HG03565 (cell line): ENCODE measurements around the gene AKR1B15.
"Not testable (repeated sequence)": the region's sequence is repeated elsewhere in the genome, so short reads cannot be mapped to it uniquely, and the experiment has no call there.

ENCODE experiments used
- ATAC-seq: cut with Tn5 transposase; IDR thresholded peaks from one replicate; pipeline ENCODE4 v1.9.1; 2021; ENCODE audit warnings: mild to moderate bottlenecking, moderate library complexity; ENCODE audit not compliant: unreplicated experiment

AKR1B15 gene

GRCh38 chr7:134548877-134549276, at the start of gene AKR1B15:
AKR1B15 (plus strand) TSS chr7:134549110; CDS start chr7:134564620, 15,510 bp downstream.
- ATAC-seq = peak; percentile 86

GRCh38 chr7:134500406-134500805, 48.5 kb upstream of the AKR1B15 start:
- no peak for ATAC-seq

GRCh38 chr7:134500982-134501381, 47.9 kb upstream of the AKR1B15 start:
- ATAC-seq = no peak

GRCh38 chr7:134502463-134503371, 46.2 kb upstream of the AKR1B15 start:
- ATAC-seq = no peak

GRCh38 chr7:134504660-134505164, 44.2 kb upstream of the AKR1B15 start:
- no peak for ATAC-seq

GRCh38 chr7:134505856-134506255, 43.1 kb upstream of the AKR1B15 start:
- no peak for ATAC-seq

- ATAC-seq = no peak
Measured at GRCh38 chr7:134509010-134509409, 39.9 kb upstream of the AKR1B15 start.

- no peak for ATAC-seq
Measured at GRCh38 chr7:134510646-134511045, 38.3 kb upstream of the AKR1B15 start.

GRCh38 chr7:134512271-134512670, 36.6 kb upstream of the AKR1B15 start:
- no peak for ATAC-seq

GRCh38 chr7:134513169-134513752, 35.6 kb upstream of the AKR1B15 start:
- ATAC-seq = no peak

GRCh38 chr7:134514106-134514505, 34.8 kb upstream of the AKR1B15 start:
- ATAC-seq = no peak

GRCh38 chr7:134514663-134515062, 34.2 kb upstream of the AKR1B15 start:
- no peak for ATAC-seq

- ATAC-seq = no peak
Measured at GRCh38 chr7:134515569-134516468, 33.1 kb upstream of the AKR1B15 start.

GRCh38 chr7:134520130-134520529, 28.8 kb upstream of the AKR1B15 start:
- no peak for ATAC-seq

- no peak for ATAC-seq
Measured at GRCh38 chr7:134522601-134523000, 26.3 kb upstream of the AKR1B15 start.

GRCh38 chr7:134525449-134525848, 23.5 kb upstream of the AKR1B15 start:
- not testable (repeated sequence) for ATAC-seq

- not testable (repeated sequence) for ATAC-seq
Measured at GRCh38 chr7:134526552-134527248, 22.2 kb upstream of the AKR1B15 start.

GRCh38 chr7:134527979-134528371, 20.9 kb upstream of the AKR1B15 start:
- ATAC-seq = no peak

- no peak for ATAC-seq
Measured at GRCh38 chr7:134528749-134529148, 20.2 kb upstream of the AKR1B15 start.

- no peak for ATAC-seq
Measured at GRCh38 chr7:134530460-134530859, 18.4 kb upstream of the AKR1B15 start.
